Coronary artery (tissue), 2 donors: Measurements from ENCODE around the gene MGAT4A.

Experiments
- DNase-seq: peaks from one replicate; pipeline ENCODE4 v3.0.0-alpha.2; 2017; ENCODE audit warnings: low spot score
- H3K27ac ChIP-seq, 2 donors: fragments of 200-600 bp; sonication (generic); one replicate each; pipeline ENCODE4 v1.5.1; 2016 to 2019
- H3K4me3 ChIP-seq: fragments of 200-600 bp; sonication (generic); 2 replicates; pipeline ENCODE4 v1.5.1; 2016; ENCODE audit warnings: mild to moderate bottlenecking, moderate library complexity
- TF ChIP-seq, protein P1 (sequence below): fragments of 200-600 bp; sonication (generic); IDR thresholded peaks from one replicate; pipeline ENCODE4 v1.5.1; 2019; ENCODE audit warnings: antibody characterized with exemption

MGAT4A gene

GRCh38 chr2:98769784-98770183 is 38.9 kb upstream of the MGAT4A start:
- Histone ChIP-seq H3K4me3 (no peak overlapping the region), H3K27ac (no peak overlapping the region)
- no peak for DNase-seq
- TF ChIP-seq, protein P1, sequence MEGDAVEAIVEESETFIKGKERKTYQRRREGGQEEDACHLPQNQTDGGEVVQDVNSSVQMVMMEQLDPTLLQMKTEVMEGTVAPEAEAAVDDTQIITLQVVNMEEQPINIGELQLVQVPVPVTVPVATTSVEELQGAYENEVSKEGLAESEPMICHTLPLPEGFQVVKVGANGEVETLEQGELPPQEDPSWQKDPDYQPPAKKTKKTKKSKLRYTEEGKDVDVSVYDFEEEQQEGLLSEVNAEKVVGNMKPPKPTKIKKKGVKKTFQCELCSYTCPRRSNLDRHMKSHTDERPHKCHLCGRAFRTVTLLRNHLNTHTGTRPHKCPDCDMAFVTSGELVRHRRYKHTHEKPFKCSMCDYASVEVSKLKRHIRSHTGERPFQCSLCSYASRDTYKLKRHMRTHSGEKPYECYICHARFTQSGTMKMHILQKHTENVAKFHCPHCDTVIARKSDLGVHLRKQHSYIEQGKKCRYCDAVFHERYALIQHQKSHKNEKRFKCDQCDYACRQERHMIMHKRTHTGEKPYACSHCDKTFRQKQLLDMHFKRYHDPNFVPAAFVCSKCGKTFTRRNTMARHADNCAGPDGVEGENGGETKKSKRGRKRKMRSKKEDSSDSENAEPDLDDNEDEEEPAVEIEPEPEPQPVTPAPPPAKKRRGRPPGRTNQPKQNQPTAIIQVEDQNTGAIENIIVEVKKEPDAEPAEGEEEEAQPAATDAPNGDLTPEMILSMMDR = no peak

GRCh38 chr2:98769114-98769476 is 38.2 kb upstream of the MGAT4A start:
- TF ChIP-seq, protein P1 = no peak
- no peak for DNase-seq
- H3K27ac ChIP-seq = no peak overlapping the region
- H3K4me3 ChIP-seq = no peak overlapping the region

GRCh38 chr2:98768384-98769113 is 37.6 kb upstream of the MGAT4A start:
- DNase-seq = no peak
- TF ChIP-seq, protein P1 = no peak
- Histone ChIP-seq H3K4me3 (no peak overlapping the region), H3K27ac (peak overlapping the region in 1 of 2 donors; percentile 13)

DNA sequence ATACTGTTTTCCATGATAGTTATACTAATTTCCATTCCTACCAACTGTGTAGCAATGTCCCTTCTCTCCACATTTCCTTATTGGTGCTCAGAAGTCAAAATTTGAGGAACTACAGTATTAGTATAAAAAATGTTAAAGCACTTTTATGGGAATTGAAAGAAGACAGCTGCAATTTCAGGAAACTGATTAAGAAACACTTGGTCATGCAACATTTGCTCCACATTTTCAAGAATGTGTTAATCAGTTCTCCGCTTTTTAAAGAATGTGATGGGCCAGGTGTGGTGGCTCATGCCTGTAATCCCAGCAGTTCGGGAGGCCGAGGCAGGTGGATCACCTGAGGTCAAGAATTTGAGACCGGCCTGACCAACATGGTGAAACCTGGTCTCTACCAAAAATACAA is 33.6 kb upstream of the MGAT4A start:
- Histone ChIP-seq H3K4me3 (no peak overlapping the region), H3K27ac (no peak overlapping the region)
- DNase-seq = no peak
- TF ChIP-seq, protein P1 = no peak

GRCh38 chr2:98763209-98763951 is 32.4 kb upstream of the MGAT4A start:
- Histone ChIP-seq H3K27ac (no peak overlapping the region), H3K4me3 (no peak overlapping the region)
- no peak for DNase-seq
- TF ChIP-seq, protein P1 = no peak

GRCh38 chr2:98761909-98762308 is 31.0 kb upstream of the MGAT4A start:
- DNase-seq = no peak
- Histone ChIP-seq H3K4me3 (no peak overlapping the region), H3K27ac (no peak overlapping the region)
- TF ChIP-seq, protein P1 = no peak
